Measurements from ENCODE around the gene TFPT.

DNA sequence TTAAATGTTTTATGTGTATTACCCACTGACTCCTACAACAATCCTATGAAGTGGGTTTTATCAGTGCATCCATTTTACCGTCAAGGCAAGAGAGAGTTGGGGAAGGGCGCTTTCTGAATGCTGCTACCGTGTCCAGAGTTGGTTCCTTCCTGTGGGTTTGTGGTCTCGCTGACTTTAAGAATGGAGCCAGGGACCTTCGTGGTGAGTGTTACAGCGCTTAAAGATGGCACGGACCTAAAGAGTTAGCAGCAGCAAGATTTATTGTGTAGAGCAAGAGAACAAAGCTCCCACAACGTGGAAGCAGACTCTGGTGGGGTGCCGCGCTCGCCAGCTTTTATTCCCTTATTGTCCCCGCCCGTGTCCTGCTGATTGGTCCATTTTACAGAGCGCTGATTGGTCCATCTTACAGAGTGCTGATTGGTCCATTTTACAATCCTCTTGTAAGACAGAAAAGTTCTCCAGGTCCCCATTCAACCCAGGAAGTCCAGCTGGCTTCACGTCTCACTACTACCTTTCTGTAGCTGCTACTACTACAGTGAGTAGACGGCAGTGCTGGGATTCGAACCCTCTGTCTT, 20.9 kb downstream of the TFPT start:
- TF ChIP-seq, protein P1, sequence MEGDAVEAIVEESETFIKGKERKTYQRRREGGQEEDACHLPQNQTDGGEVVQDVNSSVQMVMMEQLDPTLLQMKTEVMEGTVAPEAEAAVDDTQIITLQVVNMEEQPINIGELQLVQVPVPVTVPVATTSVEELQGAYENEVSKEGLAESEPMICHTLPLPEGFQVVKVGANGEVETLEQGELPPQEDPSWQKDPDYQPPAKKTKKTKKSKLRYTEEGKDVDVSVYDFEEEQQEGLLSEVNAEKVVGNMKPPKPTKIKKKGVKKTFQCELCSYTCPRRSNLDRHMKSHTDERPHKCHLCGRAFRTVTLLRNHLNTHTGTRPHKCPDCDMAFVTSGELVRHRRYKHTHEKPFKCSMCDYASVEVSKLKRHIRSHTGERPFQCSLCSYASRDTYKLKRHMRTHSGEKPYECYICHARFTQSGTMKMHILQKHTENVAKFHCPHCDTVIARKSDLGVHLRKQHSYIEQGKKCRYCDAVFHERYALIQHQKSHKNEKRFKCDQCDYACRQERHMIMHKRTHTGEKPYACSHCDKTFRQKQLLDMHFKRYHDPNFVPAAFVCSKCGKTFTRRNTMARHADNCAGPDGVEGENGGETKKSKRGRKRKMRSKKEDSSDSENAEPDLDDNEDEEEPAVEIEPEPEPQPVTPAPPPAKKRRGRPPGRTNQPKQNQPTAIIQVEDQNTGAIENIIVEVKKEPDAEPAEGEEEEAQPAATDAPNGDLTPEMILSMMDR (IDR thresholded peaks at IDR 0.05; ENCODE audit: borderline replicate concordance, extremely low read depth, low read length, poor library complexity, severe bottlenecking) = no peak
- TF ChIP-seq EZH2 (IDR thresholded peaks at IDR 0.05; ENCODE audit: borderline replicate concordance, low read depth, low read length, severe bottlenecking) = no peak
